Esophagus muscularis mucosa (tissue), 3 donors: Measurements from ENCODE around the gene GNPTAB.

Source experiments
- CTCF ChIP-seq, 3 experiments: fragments of 200-600 bp in 2 of 3; fragments of 450-650 bp in 1 of 3; sonication (generic) in 2 of 3; IDR thresholded peaks; one replicate each; pipeline ENCODE4 v1.5.1; 2017 to 2019; ENCODE audit warnings: antibody characterized with exemption in 3 of 3, mild to moderate bottlenecking in 2 of 3, moderate library complexity in 1 of 3
- POLR2A ChIP-seq: fragments of 450-650 bp; IDR thresholded peaks from one replicate; pipeline ENCODE4 v1.6.1; 2017; ENCODE audit warnings: antibody characterized with exemption, moderate library complexity, mild to moderate bottlenecking, low read depth

DNA sequence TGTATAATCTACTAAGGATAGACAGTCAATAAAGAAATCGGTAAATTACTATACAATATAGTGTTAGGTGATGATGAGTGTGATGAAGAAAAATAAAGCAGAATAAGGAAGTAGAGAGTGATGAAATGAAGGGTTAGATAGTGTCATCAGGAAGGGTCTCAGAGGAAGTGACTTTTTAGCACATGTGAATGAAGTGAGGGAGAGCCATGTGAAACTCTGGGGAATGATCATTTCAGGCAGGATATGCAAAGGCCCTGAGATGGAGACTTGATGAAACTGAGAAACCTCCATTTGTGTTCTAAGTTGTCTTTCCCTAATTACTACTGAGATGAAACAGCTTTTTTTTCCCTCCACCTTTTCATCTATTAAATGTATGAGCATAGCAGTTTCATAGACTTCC is 19.4 kb upstream of the GNPTAB start:
- TF ChIP-seq POLR2A = no peak
- TF ChIP-seq CTCF (IDR thresholded peaks at IDR 0.05) = no peak
